ENCODE measurements around the gene ZNF521.

Gene ZNF521

DNA sequence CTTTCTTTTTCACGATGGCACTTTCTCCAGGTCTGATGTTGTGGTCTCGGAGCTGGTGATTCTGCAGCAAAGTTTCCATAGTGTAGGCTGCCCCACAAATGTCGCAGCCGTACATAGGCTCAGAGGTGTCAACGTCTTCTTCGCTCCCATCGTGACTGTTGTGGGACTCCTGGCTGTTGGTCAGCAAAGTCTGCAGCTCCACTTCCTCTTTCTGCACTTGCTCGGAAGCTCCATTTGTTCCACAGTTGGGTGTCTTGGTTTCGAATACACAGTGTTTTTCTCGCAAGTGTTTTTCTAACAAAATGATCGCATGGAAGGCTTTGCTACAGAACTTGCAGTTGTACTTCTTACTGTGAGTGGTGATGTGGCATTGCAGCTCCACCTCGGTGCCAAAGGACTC is 126.8 kb downstream of the ZNF521 start:
- no peak for DNase-seq (ENCODE audit: low read depth in 2 of 2)

DNA sequence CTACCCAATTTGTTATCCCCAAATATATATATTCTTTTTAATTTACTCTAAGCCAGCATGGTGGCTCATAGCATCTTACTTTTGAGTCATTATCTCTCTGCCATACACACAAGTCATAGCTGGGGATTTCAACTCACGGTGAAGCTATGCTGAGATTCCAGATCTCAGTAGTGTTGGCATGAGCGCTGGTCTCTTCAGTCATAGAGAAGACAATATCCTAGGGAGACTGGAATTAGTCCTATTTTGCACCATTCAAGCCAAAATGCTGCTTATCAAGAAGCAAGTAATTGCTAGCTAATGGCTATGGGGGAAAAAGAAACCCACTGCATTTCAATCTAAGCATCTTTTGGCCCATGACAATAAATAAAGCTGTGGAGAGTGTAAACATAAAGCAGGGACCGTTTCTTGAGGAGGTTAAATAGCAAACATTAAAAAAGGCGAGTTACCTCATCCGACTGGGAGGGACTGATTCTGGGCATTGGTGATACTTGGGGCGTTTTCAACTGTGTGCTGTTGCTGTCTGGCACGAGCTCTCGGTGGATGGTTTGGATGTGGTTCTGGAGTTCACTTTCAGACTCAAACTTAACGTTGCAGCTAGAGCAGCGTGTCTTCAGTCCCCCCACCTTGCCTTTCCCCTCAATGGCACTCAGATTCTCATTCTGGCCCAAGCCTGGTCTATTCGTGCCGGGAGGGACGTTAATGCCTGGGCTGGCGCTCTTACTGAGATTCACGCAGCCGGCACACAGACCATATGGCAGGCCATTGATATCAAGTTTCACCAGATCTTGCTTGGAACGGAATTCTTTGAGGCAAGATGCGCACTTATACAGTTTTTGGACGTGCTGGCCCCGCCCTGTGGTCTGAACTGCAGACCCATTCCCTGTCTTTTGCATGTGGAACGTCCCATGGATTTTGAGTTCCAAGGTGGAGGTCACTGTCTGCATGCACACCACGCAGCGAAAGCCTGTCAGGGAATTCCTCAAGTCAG is 127.8 kb downstream of the ZNF521 start:
- no peak for DNase-seq (ENCODE audit: low read depth in 2 of 2)

DNA sequence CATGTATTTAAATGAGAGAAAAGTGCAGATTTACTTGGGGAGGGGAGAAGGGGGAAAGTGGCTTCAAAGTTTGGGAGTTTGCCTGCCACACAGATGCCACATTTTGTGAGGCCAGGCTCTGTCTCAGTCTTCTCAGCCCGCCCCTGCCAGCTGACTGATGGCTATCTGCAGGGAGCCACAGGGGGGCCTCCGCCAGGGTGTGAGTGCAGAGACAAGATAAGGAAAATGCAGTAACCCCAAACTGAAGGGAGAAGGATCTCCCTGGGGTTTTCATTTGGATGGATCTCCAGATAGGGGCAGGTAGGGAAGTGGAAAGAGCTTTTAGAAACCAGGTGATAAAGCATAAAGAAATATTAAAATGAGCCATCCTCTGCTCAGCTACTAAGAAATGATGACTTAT is 128.8 kb downstream of the ZNF521 start:
- DNase-seq (ENCODE audit: low read depth in 2 of 2), result no peak

DNA sequence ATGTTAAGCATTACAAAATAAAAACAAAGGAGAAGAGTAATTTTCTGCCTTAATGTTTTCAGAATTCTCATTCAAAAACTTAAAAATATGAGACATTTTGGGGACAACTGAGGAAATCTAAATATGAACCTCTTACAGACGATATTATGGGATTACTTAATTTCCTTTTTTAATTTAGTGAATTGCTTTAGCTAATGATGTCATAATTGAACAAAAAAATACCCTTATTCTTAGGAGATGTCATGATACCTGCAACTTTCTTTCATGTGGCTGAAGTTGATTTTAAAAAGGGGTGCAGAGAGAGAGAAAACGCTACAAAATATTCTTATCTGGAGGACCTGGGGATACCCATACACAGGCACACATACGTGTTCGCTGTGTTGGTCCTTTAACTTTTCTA is 129.3 kb downstream of the ZNF521 start:
- no peak for DNase-seq (ENCODE audit: low read depth in 2 of 2)

GRCh38 chr18:25210622-25211021 is 141.3 kb downstream of the ZNF521 start:
- DNase-seq (ENCODE audit: low read depth in 2 of 2), result no peak

DNA sequence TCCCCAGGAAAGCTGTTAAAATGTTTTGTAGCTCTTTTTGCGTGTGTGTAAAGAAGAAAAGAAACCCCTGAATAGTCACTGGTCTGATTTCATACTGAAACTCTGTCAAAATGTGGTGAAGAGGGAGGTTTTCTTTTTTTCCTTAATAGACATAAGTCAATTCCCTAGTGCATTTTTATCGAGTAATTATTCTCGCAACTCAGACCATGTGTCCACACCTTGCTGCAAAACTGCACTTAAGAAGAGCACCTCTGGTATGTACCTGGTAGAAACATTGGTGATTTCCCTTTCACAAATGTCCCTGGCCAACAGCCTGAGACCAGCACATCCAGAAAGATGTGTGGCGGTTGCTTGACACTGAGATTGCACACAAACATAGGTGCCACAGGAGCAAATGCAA is 159.9 kb downstream of the ZNF521 start:
- no peak for DNase-seq (ENCODE audit: low read depth in 2 of 2)

DNA sequence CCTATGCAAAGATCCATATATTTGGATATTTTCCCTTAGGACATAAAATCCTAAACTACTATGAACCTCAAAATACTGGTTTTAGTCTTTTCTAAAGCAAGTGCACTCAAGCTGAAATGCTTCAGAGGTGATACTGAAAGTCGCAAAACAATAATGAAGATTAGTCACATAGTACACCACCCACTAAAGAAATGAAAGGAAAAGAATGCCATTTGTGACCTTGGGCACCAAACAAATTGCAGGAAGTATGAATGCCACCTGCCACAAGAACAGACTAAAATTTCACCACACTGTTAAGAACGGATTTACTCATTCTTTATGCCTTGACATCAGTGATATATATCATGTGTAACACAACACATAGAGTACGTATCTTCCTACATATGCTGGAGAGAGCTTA is 161.5 kb downstream of the ZNF521 start:
- no peak for DNase-seq (ENCODE audit: low read depth in 2 of 2)

DNA sequence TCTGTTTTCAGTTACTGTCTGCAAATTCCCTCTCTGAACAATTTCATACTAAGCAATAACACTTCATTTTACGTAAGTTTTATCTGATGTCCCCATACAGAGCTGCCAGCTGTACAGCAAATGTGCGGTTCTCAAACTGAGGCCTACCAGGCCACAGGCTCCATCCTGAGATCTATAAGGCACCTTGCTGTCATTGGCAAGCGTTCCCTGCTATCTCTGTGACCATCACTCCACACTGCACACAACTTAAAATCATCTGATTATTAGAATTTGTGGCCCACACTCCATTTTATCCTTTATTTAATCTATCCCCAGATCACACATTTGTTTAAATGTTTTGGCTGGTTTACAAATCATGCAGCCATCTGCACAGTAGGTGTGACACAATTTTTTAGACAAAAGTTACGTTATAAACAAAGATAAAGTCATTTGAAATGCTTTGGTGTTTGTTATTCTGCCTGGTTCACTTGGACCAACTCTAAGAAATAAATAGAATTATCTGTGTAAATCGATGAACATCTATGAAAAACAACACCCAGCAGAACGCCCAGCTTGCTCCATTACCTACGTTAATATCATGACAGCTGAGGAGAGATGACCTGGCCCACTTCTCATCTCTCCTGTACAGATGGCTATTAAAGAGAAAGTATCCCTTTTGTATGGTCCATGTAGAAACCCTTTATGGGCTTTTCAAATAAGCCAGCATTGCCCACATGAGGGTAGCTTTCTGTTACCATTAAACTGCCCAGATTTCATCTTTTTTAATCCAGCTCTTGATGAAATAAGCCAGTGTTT is 162.4 kb downstream of the ZNF521 start:
- DNase-seq (ENCODE audit: low read depth in 2 of 2), result no peak

DNA sequence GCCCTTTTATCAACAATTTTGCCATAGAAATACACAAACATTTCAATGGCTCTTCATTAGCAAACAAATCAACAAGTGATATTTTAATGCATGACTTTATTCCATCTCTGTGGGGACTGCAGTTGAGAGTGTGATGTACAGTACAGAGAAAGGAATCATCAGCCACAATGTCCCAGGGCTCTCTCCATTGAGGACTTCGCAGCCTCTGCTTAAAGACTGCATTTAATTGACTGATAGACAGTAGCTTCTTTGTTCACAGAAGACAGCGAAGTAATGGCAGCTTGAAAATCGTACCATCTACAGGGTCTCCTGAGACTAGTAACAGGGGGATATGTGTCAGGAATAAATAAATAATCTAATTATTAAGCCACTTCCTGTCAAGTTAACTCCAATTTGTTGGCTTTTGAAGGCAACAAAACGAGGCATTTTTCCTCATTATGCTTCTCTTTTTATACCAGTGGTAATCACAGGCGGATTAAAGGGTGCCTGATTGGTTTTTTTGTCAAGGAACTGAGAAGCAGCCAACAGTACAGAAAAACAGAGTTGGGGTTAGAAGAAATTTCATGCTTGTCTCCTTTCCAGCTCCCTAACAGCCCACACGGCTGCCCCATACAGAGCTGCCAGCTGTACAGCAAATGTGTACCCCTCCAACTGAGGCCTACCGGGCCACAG is 164.3 kb downstream of the ZNF521 start:
- no peak for DNase-seq (ENCODE audit: low read depth in 2 of 2)

DNA sequence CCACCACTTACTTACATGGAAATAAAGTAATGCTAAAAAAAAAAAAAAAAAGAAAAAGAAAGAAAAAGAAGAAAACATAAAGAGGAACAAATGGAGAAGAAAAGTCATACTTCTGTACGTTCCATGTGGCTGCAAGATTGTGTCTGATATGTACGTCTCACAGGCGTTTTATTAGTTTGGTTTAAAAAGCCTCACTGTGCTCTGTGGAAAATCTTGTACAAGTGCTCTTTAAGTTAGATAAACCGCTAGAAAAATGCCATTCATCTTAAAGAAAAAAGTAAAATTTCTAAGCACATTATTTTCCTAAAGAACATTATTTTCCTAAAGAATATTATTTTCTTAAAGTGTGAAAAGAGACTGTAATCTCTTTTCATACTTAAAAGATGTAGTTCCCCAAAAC is 165.1 kb downstream of the ZNF521 start:
- no peak for DNase-seq (ENCODE audit: low read depth in 2 of 2)

- DNase-seq (ENCODE audit: low read depth in 2 of 2), result no peak
Measured at GRCh38 chr18:25181993-25182392, 170.0 kb downstream of the ZNF521 start.

DNA sequence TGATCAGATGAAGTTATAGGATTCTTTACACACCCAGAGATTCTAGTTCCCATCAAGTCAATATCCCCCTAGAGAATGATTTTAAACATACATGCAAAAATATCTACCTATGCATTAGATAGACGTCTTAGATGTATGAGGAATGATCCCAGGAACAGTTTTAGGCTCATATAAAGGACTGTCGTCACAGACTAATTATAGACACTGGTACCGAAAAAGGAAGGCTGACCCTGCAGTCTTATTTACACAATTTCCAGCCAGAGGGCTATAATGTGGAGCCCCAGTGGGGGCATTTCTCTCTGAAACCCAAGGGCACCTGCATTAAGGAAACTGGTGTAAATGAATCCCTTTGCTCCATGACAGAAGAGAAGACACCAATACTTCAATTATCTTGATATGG is 170.4 kb downstream of the ZNF521 start:
- DNase-seq (ENCODE audit: low read depth in 2 of 2), result no peak

- no peak for DNase-seq (ENCODE audit: low read depth in 2 of 2)
Measured at GRCh38 chr18:25180973-25181548, 170.9 kb downstream of the ZNF521 start.

- DNase-seq (ENCODE audit: low read depth in 2 of 2), result no peak
Measured at GRCh38 chr18:25177631-25178030, 174.3 kb downstream of the ZNF521 start.

GRCh38 chr18:25176518-25177042 is 175.4 kb downstream of the ZNF521 start:
- DNase-seq (ENCODE audit: low read depth in 2 of 2), result no peak

DNA sequence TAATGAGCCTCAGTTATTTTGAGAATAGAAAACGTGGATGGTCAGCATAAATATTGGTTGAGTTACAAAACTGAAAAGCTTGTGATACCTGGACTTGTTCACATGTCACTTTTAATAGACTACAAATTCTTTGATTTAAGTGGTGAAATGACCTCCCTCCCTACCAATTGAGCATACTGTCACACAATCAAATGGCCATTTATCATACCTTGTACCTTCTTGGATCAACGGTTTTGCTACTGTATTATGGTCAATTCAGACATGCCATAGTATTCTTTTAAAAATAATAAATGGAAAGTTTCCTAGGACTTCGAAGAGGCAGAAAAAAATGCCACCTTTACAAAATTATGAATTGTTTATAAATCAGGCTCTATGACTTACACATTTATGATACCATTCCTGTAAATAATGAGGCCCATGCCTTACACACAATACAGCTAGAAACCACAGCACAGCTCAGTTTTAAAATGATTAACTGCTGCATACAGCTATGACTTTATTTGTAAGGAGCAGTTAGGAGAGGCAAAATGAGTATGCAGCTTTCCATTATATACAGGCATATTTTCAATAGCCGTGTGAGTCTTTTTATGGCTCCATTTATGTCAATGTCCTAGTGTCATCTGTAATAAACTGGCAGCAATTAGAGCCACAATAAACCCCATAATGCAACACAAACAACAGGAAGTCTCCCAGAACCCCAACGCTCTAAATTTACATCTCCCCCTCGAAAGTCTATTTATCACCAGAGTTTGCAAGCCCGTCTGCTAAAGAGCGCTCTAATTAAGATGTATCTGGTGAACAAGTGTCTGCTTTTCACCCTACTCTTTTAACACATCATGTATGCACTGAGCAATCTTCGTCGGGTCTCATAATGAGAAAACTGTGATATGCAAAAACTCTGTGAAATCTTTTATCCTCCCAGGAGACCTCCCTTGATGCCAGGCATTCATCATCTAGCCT is 176.1 kb downstream of the ZNF521 start:
- no peak for DNase-seq (ENCODE audit: low read depth in 2 of 2)

GRCh38 chr18:25174324-25174723 is 177.6 kb downstream of the ZNF521 start:
- no peak for DNase-seq (ENCODE audit: low read depth in 2 of 2)

DNA sequence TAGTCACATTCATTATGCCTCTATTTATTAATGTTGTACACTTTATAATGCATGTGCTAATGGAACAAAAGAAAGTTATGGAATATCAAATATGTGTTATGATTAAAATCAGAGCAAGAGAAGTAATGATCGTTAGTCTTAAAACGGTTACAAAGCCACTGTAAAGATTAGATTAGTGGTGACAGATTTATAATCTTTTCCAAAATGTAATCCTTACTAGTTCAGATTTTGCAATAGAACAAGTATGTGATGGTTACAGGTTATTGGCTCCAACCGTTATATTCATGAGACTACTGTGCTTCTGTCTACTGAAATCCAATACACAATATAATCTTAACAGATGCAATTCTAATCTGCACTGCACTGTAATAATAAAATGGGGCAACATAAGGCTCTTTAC is 180.6 kb downstream of the ZNF521 start:
- DNase-seq (ENCODE audit: low read depth in 2 of 2), result no peak

- no peak for DNase-seq (ENCODE audit: low read depth in 2 of 2)
Measured at GRCh38 chr18:25170402-25170801, 181.6 kb downstream of the ZNF521 start.

GRCh38 chr18:25169701-25170100 is 182.3 kb downstream of the ZNF521 start:
- DNase-seq (ENCODE audit: low read depth in 2 of 2), result no peak
